ENCODE measurements around the gene ARMH1.

ARMH1 gene

DNA sequence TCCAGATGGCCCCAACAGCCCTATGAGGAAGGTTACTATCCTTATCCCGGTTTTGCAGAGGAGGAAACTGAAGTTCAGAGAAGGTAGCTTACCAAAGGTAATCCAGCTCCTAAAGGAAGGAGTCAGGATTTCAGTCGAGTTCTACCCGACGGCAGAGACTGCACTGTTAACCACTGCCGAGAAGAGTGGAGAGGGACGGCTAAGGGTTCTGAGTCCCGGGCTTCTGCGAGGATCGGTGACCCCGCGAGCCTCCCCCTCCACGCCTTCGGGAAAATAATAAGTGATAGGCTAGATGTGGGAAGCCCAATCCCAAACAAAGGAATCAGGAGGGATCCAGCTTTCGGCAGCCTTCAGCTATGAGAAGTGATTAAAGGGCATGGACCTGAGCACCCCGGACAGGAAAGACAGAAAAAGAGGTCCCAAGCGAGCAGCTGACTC lies 820 bp upstream of the ARMH1 start (continued):
- TF ChIP-seq ZNF280C (tag by site-specific recombination; IDR thresholded peaks at IDR 0.05) (no peak), ZFP69B (tag by site-specific recombination; IDR thresholded peaks at IDR 0.05) (no peak), ZNF629 (tag by site-specific recombination; IDR thresholded peaks at IDR 0.05) (no peak), ZNF510 (tag by site-specific recombination; IDR thresholded peaks at IDR 0.05; ENCODE audit: insufficient replicate concordance) (no peak), ZNF692 (tag by site-specific recombination; IDR thresholded peaks at IDR 0.05) (no peak), ZBTB48 (tag by site-specific recombination; IDR thresholded peaks at IDR 0.05) (peak; percentile 49; the same call in 1 of the 2 replicates), ZNF600 (tag by site-specific recombination; IDR thresholded peaks at IDR 0.05) (0 out of 2 replicates have a peak, but pooled peaks have one; percentile 30), SP2 (tag by site-specific recombination; IDR thresholded peaks at IDR 0.05) (no peak), ZNF335 (tag by site-specific recombination; conservative IDR thresholded peaks at IDR 0.05) (peak; percentile 93)
- TF ChIP-seq, protein P1, sequence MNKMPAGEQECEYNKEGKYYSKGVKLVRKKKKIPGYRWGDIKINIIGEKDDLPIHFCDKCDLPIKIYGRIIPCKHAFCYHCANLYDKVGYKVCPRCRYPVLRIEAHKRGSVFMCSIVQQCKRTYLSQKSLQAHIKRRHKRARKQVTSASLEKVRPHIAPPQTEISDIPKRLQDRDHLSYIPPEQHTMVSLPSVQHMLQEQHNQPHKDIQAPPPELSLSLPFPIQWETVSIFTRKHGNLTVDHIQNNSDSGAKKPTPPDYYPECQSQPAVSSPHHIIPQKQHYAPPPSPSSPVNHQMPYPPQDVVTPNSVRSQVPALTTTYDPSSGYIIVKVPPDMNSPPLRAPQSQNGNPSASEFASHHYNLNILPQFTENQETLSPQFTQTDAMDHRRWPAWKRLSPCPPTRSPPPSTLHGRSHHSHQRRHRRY (tag by site-specific recombination; IDR thresholded peaks at IDR 0.05) = no peak

- no peak overlapping the region for H3K27ac ChIP-seq (ENCODE audit: extremely low read depth, low read depth, low read length)
- no peaks in the 10 kb centered on the region for H3K9me3 ChIP-seq (ENCODE audit: control insufficient read depth, insufficient read depth, low read depth, low read length)
- CTCF ChIA-PET = interaction anchor here (1.6 to 2.0 kb wide), 2 partner anchors 22 to 57 kb away, joined by 5 to 16 read pairs; no protein-coding TSS in a partner anchor
- peak overlapping the region; percentile 58 for H3K4me3 ChIP-seq (ENCODE audit: low read depth, low read length)
- POLR2A ChIA-PET = interaction anchor here (1.7 to 2.4 kb wide), 2 partner anchors 43 to 101 kb away, joined by 5 to 16 read pairs; partner anchors contain the start of gene RPS8
- no peak for TF ChIP-seq ZNF248 (tag by site-specific recombination; IDR thresholded peaks at IDR 0.05)
- TF ChIP-seq KLF16 (tag by site-specific recombination; IDR thresholded peaks at IDR 0.05) = no peak
- TF ChIP-seq, protein P2, sequence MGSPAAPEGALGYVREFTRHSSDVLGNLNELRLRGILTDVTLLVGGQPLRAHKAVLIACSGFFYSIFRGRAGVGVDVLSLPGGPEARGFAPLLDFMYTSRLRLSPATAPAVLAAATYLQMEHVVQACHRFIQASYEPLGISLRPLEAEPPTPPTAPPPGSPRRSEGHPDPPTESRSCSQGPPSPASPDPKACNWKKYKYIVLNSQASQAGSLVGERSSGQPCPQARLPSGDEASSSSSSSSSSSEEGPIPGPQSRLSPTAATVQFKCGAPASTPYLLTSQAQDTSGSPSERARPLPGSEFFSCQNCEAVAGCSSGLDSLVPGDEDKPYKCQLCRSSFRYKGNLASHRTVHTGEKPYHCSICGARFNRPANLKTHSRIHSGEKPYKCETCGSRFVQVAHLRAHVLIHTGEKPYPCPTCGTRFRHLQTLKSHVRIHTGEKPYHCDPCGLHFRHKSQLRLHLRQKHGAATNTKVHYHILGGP (tag by site-specific recombination; IDR thresholded peaks at IDR 0.05) = no peak
- no peak for TF ChIP-seq ZNF155 (tag by site-specific recombination; IDR thresholded peaks at IDR 0.05)
- TF ChIP-seq ZSCAN30 (tag by site-specific recombination; IDR thresholded peaks at IDR 0.05) = no peak
- TF ChIP-seq ZNF146 (tag by site-specific recombination; IDR thresholded peaks at IDR 0.05) = no peak
- no peaks in the 10 kb centered on the region for H3K36me3 ChIP-seq (ENCODE audit: control insufficient read depth in 2 of 2, insufficient read depth in 1 of 2, low read length in 2 of 2)
- peaks cover 3% of the 10 kb centered on the region; the same call in 1 of the 2 replicates for H3K4me1 ChIP-seq (ENCODE audit: control insufficient read depth, insufficient read depth, low read length)
These were observed 672 bp downstream of the ARMH1 start for GRCh38 chr1:44675186-44675585.

DNA sequence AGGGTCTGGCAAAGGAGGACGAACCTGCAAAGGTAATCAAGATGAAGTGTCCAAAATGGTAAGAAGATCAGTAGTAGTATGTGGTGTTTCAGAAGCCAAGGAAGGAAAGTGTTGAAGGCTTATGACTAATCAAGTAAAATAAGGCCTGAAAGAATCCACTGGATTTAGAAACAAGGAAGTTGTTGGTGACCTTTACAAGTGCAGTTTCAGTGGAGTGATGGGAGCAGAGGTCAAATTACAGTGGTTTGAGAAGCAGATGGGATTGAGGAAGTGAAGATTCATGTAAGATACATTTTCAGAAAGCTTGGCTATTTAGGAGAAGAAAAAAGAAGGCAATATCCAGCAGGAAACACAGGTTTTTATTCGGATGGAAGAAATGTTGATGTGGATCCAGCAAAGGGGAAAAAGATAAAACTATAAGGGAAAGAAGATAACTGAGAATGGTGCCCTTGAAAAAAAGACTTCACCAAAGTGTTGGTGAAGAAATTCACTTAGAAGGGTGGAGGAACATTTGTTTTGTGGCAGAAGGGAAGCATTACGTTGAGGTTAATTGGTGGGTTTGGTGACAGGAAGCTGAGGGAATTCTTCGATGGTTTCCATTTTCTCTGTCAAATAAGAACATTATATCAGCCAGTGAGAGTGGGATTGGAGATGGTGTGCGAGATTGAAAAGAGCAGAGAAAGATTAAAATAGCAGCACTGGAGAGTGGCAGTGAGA lies 2.1 kb downstream of the ARMH1 start:
- Histone ChIP-seq H3K4me1 (ENCODE audit: control insufficient read depth, insufficient read depth, low read length) (peaks cover 3% of the 10 kb centered on the region; the same call in 1 of the 2 replicates), H3K27ac (ENCODE audit: extremely low read depth, low read depth, low read length) (no peak overlapping the region), H3K36me3 (ENCODE audit: control insufficient read depth in 2 of 2, insufficient read depth in 1 of 2, low read length in 2 of 2) (no peaks in the 10 kb centered on the region), H3K9me3 (ENCODE audit: control insufficient read depth, insufficient read depth, low read depth, low read length) (no peaks in the 10 kb centered on the region), H3K4me3 (ENCODE audit: low read depth, low read length) (no peak overlapping the region)
- ChIA-PET POLR2A (interaction anchor here (0.6 to 1.3 kb wide), 2 partner anchors 45 to 678 kb away, joined by 3 to 5 read pairs; no protein-coding TSS in a partner anchor), CTCF (interaction anchor here (0.6 to 1.7 kb wide), 9 partner anchors 11 to 1442 kb away, joined by 3 to 8 read pairs (median 4); no protein-coding TSS in a partner anchor)
- TF ChIP-seq ZNF335 (tag by site-specific recombination; conservative IDR thresholded peaks at IDR 0.05) = 0 out of 2 replicates have a peak, but pooled peaks have one; percentile 20
- no peak for TF ChIP-seq ZNF324 (tag by site-specific recombination; IDR thresholded peaks at IDR 0.05)
- TF ChIP-seq, protein P3, sequence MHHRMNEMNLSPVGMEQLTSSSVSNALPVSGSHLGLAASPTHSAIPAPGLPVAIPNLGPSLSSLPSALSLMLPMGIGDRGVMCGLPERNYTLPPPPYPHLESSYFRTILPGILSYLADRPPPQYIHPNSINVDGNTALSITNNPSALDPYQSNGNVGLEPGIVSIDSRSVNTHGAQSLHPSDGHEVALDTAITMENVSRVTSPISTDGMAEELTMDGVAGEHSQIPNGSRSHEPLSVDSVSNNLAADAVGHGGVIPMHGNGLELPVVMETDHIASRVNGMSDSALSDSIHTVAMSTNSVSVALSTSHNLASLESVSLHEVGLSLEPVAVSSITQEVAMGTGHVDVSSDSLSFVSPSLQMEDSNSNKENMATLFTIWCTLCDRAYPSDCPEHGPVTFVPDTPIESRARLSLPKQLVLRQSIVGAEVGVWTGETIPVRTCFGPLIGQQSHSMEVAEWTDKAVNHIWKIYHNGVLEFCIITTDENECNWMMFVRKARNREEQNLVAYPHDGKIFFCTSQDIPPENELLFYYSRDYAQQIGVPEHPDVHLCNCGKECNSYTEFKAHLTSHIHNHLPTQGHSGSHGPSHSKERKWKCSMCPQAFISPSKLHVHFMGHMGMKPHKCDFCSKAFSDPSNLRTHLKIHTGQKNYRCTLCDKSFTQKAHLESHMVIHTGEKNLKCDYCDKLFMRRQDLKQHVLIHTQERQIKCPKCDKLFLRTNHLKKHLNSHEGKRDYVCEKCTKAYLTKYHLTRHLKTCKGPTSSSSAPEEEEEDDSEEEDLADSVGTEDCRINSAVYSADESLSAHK (tag by site-specific recombination; IDR thresholded peaks at IDR 0.05) = no peak

Measured in HEK293 (cell line).